Stimulated activated effector memory CD8-positive, alpha-beta T cell treated with anti-CD3 and anti-CD28 coated beads, Interleukin-12 subunit alpha, Interleukin-12 subunit beta, amount 100 ng/mL, for 72 hours (primary cell): ENCODE measurements around the gene EXD2.
A peak's percentile ranks its signal among the peaks of the same experiment; 100 is the strongest.

Source experiments
- ATAC-seq: fragments of 150-1000 bp; cut with Tn5 transposase; 2 replicates; pipeline ENCODE4 v1.10.0; 2021
- DNase-seq, 2 donors: peaks; one replicate each; pipeline ENCODE4 v3.0.0; 2021 to 2022; ENCODE audit warnings: low spot score in 2 of 2
- H3K27ac Mint-ChIP-seq: one replicate; pipeline ENCODE4 v1.8.0; 2022; ENCODE audit warnings: mild to moderate bottlenecking, mixed read lengths
- H3K36me3 Mint-ChIP-seq: one replicate; pipeline ENCODE4 v1.8.0; 2022; ENCODE audit warnings: mild to moderate bottlenecking, mixed read lengths
- H3K4me1 Mint-ChIP-seq: one replicate; pipeline ENCODE4 v1.8.0; 2022; ENCODE audit warnings: mixed read lengths
- H3K4me3 Mint-ChIP-seq: one replicate; pipeline ENCODE4 v1.8.0; 2022; ENCODE audit warnings: mild to moderate bottlenecking, mixed read lengths
- H3K9me3 Mint-ChIP-seq: one replicate; pipeline ENCODE4 v1.8.0; 2022; ENCODE audit warnings: mixed read lengths

Gene EXD2

DNA sequence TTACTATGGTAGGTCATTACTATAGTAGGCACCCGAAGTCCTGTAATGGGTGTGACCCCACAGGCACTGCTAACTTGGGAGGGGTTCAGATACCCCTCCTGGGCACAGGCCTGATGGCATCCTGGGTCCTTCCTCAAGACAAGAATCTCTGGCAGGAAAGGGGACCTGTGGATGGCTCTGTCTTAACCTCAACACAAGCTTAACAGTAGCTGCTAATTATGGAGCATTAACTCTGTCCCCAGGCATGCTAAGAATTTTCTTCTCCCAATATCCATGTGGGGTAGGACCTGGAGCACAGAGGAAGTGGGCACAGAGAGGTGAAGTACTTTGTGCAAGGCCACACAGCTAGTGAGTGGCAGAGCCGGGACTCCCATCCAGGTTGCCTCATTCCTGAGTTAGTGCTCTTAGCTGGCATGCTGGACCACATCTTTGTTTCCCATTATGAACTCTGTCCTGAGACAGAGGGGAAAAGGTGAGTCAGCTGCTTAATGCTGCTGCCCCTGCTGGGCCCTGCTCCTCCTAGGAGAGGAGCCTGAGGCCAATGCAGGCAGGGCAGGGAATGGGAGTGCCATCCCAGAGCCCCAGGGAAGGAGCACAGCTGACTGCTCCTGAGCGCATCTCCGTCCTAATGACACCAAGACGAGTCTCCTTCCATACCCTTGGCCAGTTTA is 100.7 kb downstream of the EXD2 start:
- H3K36me3 Mint-ChIP-seq, result no peaks in the 10 kb centered on the region
- no peak for DNase-seq
- no peak overlapping the region for H3K4me3 Mint-ChIP-seq

More for the DNA sequence above, 100.7 kb downstream of the EXD2 start:
- H3K4me1 Mint-ChIP-seq, result no peaks in the 10 kb centered on the region
- H3K9me3 Mint-ChIP-seq, result no peaks in the 10 kb centered on the region
- H3K27ac Mint-ChIP-seq, result no peak overlapping the region
- peak; percentile 14 for ATAC-seq
